AG09309 (cell line): ENCODE results near the gene DPYD.

ENCODE experiments used
- DNase-seq: peaks from one replicate; pipeline ENCODE4 v3.0.0-alpha.2; 2010; ENCODE audit warnings: low read depth
- H3K4me3 ChIP-seq: 2 replicates; pipeline ENCODE4 v1.5.1; 2011; ENCODE audit warnings: mild to moderate bottlenecking, low read depth, low read length, moderate library complexity; ENCODE audit not compliant: control insufficient read depth
- CTCF ChIP-seq: IDR thresholded peaks from 2 replicates; pipeline ENCODE4 v1.5.1; 2011; ENCODE audit warnings: mild to moderate bottlenecking, low read depth, low read length, inconsistent platforms; ENCODE audit not compliant: insufficient read depth, control insufficient read depth; ENCODE audit errors: missing control alignments

DPYD gene

GRCh38 chr1:97091263-97091662 lies 829.6 kb downstream of the DPYD start:
- DNase-seq: no peak
- H3K4me3 ChIP-seq: no peak overlapping the region
- no peak for TF ChIP-seq CTCF

DNA sequence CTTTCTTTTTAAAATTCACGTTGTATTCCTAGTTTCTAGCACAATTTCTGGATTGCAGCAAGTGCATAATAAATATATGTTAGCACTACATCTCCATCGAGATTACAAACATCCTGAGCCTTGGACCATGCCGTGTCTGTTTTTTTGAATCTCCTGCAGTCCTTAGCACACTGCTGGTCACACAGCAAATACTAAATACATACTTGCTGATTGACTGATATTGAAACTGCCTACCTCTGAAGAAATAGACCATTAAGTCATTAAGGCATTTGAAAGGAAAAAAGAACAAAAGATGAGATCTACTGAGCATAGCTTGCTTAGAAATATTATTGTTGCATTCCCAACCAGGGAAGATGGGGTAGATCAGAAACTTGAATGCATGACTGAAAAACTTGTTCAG lies 830.1 kb downstream of the DPYD start:
- no peak for TF ChIP-seq CTCF

GRCh38 chr1:97089173-97089572 lies 831.7 kb downstream of the DPYD start:
- no peak overlapping the region for H3K4me3 ChIP-seq
- TF ChIP-seq CTCF: no peak
- no peak for DNase-seq

More for the DNA sequence above, 830.1 kb downstream of the DPYD start:
- DNase-seq: no peak
- no peak overlapping the region for H3K4me3 ChIP-seq

- no peak overlapping the region for H3K4me3 ChIP-seq
- DNase-seq: no peak
Measured at GRCh38 chr1:97088391-97088790, 832.4 kb downstream of the DPYD start.

DNA sequence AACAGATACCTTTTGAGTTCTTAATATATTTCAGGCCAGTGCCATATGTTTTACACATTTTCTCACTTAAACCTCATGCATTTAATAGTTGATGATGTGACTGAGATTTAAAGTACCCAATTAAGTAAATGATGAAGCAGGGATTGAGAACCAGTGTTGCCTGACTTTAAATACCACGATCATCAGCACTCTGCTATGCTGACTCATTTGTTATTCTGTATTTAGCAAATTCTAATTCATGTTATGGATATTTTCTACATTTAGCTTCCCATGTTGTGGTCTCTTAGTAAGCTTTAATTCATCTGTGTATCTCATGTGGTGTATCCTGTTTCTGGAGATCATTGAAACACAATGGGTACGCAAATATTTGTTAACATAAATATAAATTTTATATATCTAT lies 836.3 kb downstream of the DPYD start:
- no peak overlapping the region for H3K4me3 ChIP-seq
- no peak for DNase-seq
- no peak for TF ChIP-seq CTCF

More at GRCh38 chr1:97088391-97088790, 832.4 kb downstream of the DPYD start:
- TF ChIP-seq CTCF: no peak

GRCh38 chr1:97082160-97082848 lies 838.5 kb downstream of the DPYD start:
- DNase-seq: no peak
- H3K4me3 ChIP-seq: no peak overlapping the region
- TF ChIP-seq CTCF: no peak

- TF ChIP-seq CTCF: no peak
- H3K4me3 ChIP-seq: no peak overlapping the region
- DNase-seq: no peak
Measured at GRCh38 chr1:97078872-97079271, 842.0 kb downstream of the DPYD start.
